ENCODE measurements around the gene CHD5.

CHD5 gene

GRCh38 chr1:6165441-6165985, 14.6 kb downstream of the CHD5 start:
- no peaks in the 10 kb centered on the region for H3K27me3 ChIP-seq (ENCODE audit: insufficient read depth, low read length, poor library complexity, severe bottlenecking)
- no peak overlapping the region for H2AFZ ChIP-seq (ENCODE audit: low read length)
- no peaks in the 10 kb centered on the region for H3K9me2 ChIP-seq (replicated peaks; ENCODE audit: low read depth, low read length)

GRCh38 chr1:6165027-6165426, 15.1 kb downstream of the CHD5 start:
- no peaks in the 10 kb centered on the region for H3F3A ChIP-seq (ENCODE audit: low read depth)
- no peaks in the 10 kb centered on the region for H3K4me1 ChIP-seq (ENCODE audit: insufficient read depth, low read length, poor library complexity, severe bottlenecking)
- no peak overlapping the region for H3K9ac ChIP-seq (ENCODE audit: low read depth, low read length, poor library complexity, severe bottlenecking)
- no peak overlapping the region for H3K4me3 ChIP-seq (ENCODE audit: low read length, poor library complexity, severe bottlenecking)
- H3K36me3 ChIP-seq (ENCODE audit: insufficient read depth, low read length) = no peaks in the 10 kb centered on the region
- no peaks in the 10 kb centered on the region for H3K27me3 ChIP-seq (ENCODE audit: insufficient read depth, low read length, poor library complexity, severe bottlenecking)
- H3K4me2 ChIP-seq (ENCODE audit: low read depth, low read length, poor library complexity, severe bottlenecking) = no peak overlapping the region
- H2AFZ ChIP-seq (ENCODE audit: low read length) = no peak overlapping the region
- TF ChIP-seq EZH2phosphoT487 (IDR thresholded peaks at IDR 0.05; ENCODE audit: borderline replicate concordance) = no peak
- TF ChIP-seq CTCF (conservative IDR thresholded peaks at IDR 0.05; ENCODE audit: low read length) = no peak
- H3K9me3 ChIP-seq (ENCODE audit: insufficient read depth, low read depth, low read length) = no peaks in the 10 kb centered on the region
- H3K9me2 ChIP-seq (replicated peaks; ENCODE audit: low read depth, low read length) = no peaks in the 10 kb centered on the region
- H3K79me2 ChIP-seq (ENCODE audit: insufficient read depth, low read length) = no peaks in the 10 kb centered on the region
- no peaks in the 10 kb centered on the region for H4K20me1 ChIP-seq (ENCODE audit: insufficient read depth, low read length, poor library complexity, severe bottlenecking)

More at GRCh38 chr1:6165441-6165985, 14.6 kb downstream of the CHD5 start:
- no peak overlapping the region for H3K4me2 ChIP-seq (ENCODE audit: low read depth, low read length, poor library complexity, severe bottlenecking)
- no peak overlapping the region for H3K9ac ChIP-seq (ENCODE audit: low read depth, low read length, poor library complexity, severe bottlenecking)
- H3K79me2 ChIP-seq (ENCODE audit: insufficient read depth, low read length) = no peaks in the 10 kb centered on the region
- no peak overlapping the region for H3K4me3 ChIP-seq (ENCODE audit: low read length, poor library complexity, severe bottlenecking)
- TF ChIP-seq CTCF (conservative IDR thresholded peaks at IDR 0.05; ENCODE audit: low read length) (no peak), EZH2phosphoT487 (IDR thresholded peaks at IDR 0.05; ENCODE audit: borderline replicate concordance) (no peak)
- no peaks in the 10 kb centered on the region for H3K4me1 ChIP-seq (ENCODE audit: insufficient read depth, low read length, poor library complexity, severe bottlenecking)
- H3K36me3 ChIP-seq (ENCODE audit: insufficient read depth, low read length) = no peaks in the 10 kb centered on the region
- H4K20me1 ChIP-seq (ENCODE audit: insufficient read depth, low read length, poor library complexity, severe bottlenecking) = no peaks in the 10 kb centered on the region
- no peaks in the 10 kb centered on the region for H3F3A ChIP-seq (ENCODE audit: low read depth)
- no peaks in the 10 kb centered on the region for H3K9me3 ChIP-seq (ENCODE audit: insufficient read depth, low read depth, low read length)

- no peak overlapping the region for H3K9ac ChIP-seq (ENCODE audit: low read depth, low read length, poor library complexity, severe bottlenecking)
- H3K9me2 ChIP-seq (replicated peaks; ENCODE audit: low read depth, low read length) = no peaks in the 10 kb centered on the region
- TF ChIP-seq CTCF (conservative IDR thresholded peaks at IDR 0.05; ENCODE audit: low read length) = no peak
- no peak for TF ChIP-seq EZH2phosphoT487 (IDR thresholded peaks at IDR 0.05; ENCODE audit: borderline replicate concordance)
- no peaks in the 10 kb centered on the region for H3K79me2 ChIP-seq (ENCODE audit: insufficient read depth, low read length)
- H2AFZ ChIP-seq (ENCODE audit: low read length) = no peak overlapping the region
- no peaks in the 10 kb centered on the region for H3K4me1 ChIP-seq (ENCODE audit: insufficient read depth, low read length, poor library complexity, severe bottlenecking)
- no peak overlapping the region for H3K4me2 ChIP-seq (ENCODE audit: low read depth, low read length, poor library complexity, severe bottlenecking)
- H3K4me3 ChIP-seq (ENCODE audit: low read length, poor library complexity, severe bottlenecking) = no peak overlapping the region
- H3K36me3 ChIP-seq (ENCODE audit: insufficient read depth, low read length) = no peaks in the 10 kb centered on the region
- H3K9me3 ChIP-seq (ENCODE audit: insufficient read depth, low read depth, low read length) = no peaks in the 10 kb centered on the region
- no peaks in the 10 kb centered on the region for H4K20me1 ChIP-seq (ENCODE audit: insufficient read depth, low read length, poor library complexity, severe bottlenecking)
- no peaks in the 10 kb centered on the region for H3F3A ChIP-seq (ENCODE audit: low read depth)
- H3K27me3 ChIP-seq (ENCODE audit: insufficient read depth, low read length, poor library complexity, severe bottlenecking) = no peaks in the 10 kb centered on the region
Measured at GRCh38 chr1:6163973-6164617, 16.0 kb downstream of the CHD5 start.

Measured in Loucy (cell line).